Stimulated activated CD4-positive, alpha-beta T cell treated with anti-CD3 and anti-CD28 coated beads, Interleukin-12 subunit alpha, Interleukin-12 subunit beta, amount 100 ng/mL, for 24 hours (primary cell): Measurements from ENCODE around the gene GCK.

Source experiments
- DNase-seq, 2 experiments: peaks; one replicate each; pipeline ENCODE4 v3.0.0-alpha.2; 2020; ENCODE audit warnings: low read depth in 2 of 2

Gene GCK

GRCh38 chr7:44104860-44105771 lies 84.1 kb downstream of the GCK start:
- no peak for DNase-seq

GRCh38 chr7:44103923-44104859 lies 85.0 kb downstream of the GCK start, which contains the start of gene AEBP1:
AEBP1 (plus strand) TSS chr7:44104345; CDS start chr7:44104666, 321 bp downstream.
- no peak for DNase-seq

GRCh38 chr7:44103566-44103922 lies 85.7 kb downstream of the GCK start:
- DNase-seq = no peak

- no peak for DNase-seq
These were observed 86.2 kb downstream of the GCK start for GRCh38 chr7:44102846-44103565.

GRCh38 chr7:44101966-44102845 lies 87.0 kb downstream of the GCK start:
- DNase-seq = no peak

- DNase-seq = no peak
These were observed 87.8 kb downstream of the GCK start for GRCh38 chr7:44101303-44101965.

- no peak for DNase-seq
These were observed 88.6 kb downstream of the GCK start for GRCh38 chr7:44100458-44101302.

GRCh38 chr7:44099669-44100068 lies 89.6 kb downstream of the GCK start:
- no peak for DNase-seq

GRCh38 chr7:44098092-44099068 lies 90.9 kb downstream of the GCK start:
- DNase-seq = no peak

GRCh38 chr7:44097064-44097932 lies 91.9 kb downstream of the GCK start:
- no peak for DNase-seq

- no peak for DNase-seq
These were observed 92.8 kb downstream of the GCK start for GRCh38 chr7:44096326-44096881.

- DNase-seq = no peak
These were observed 93.5 kb downstream of the GCK start for GRCh38 chr7:44095781-44096180.

GRCh38 chr7:44094883-44095592 lies 94.2 kb downstream of the GCK start:
- no peak for DNase-seq

- DNase-seq = no peak
These were observed 94.9 kb downstream of the GCK start for GRCh38 chr7:44094365-44094764.
